ENCODE measurements around the gene KYAT1. TPM values are rescaled to one million over a fixed set of nuclear protein-coding genes. Genes with fewer than 3 reads are reported as not detected.

KYAT1 gene
- total and polyA plus RNA-seq, 4 donors: 4.5 to 11.4 (median 8.5) TPM

- H3K9me3 ChIP-seq (ENCODE audit: control insufficient read depth, low read length): no peaks in the 10 kb centered on the region
- no peak overlapping the region for H3K4me3 ChIP-seq (ENCODE audit: low read length in 2 of 2)
- DNase-seq (no peak), ATAC-seq (ENCODE audit: low FRiP score) (no peak)
- 72 to 75% methylated on average over 13 to 14 of the region's 14 CpGs for WGBS, 2 donors
- intact Hi-C loops (cut with DNase I): loop anchor here in 1 of 2 donors (5.0 kb wide), 1 partner anchor 37 kb away; the partner anchor contains the start of genes KYAT1 and LRRC8A
- no peaks in the 10 kb centered on the region for H3K27me3 ChIP-seq (ENCODE audit: control insufficient read depth in 1 of 2, insufficient read depth in 2 of 2, low read length in 1 of 2)
- peak overlapping the region; percentile 22 to 76 for H3K27ac ChIP-seq (ENCODE audit: low read depth in 1 of 2, low read length in 2 of 2)
- no peaks in the 10 kb centered on the region for H3K36me3 ChIP-seq (ENCODE audit: control insufficient read depth in 1 of 2, insufficient read depth in 2 of 2, low read length in 1 of 2)
- H3K4me1 ChIP-seq (ENCODE audit: control insufficient read depth in 1 of 2, insufficient read depth in 2 of 2, low read length in 2 of 2): no peaks in the 10 kb centered on the region
Measured at GRCh38 chr9:128919402-128920089, 37.8 kb upstream of the KYAT1 start.

- DNase-seq (no peak), ATAC-seq (ENCODE audit: low FRiP score) (no peak)
- no peaks in the 10 kb centered on the region for H3K27me3 ChIP-seq (ENCODE audit: control insufficient read depth in 1 of 2, insufficient read depth in 2 of 2, low read length in 1 of 2)
- no peaks in the 10 kb centered on the region for H3K4me1 ChIP-seq (ENCODE audit: control insufficient read depth in 1 of 2, insufficient read depth in 2 of 2, low read length in 2 of 2)
- H3K27ac ChIP-seq (ENCODE audit: low read depth in 1 of 2, low read length in 2 of 2): peak overlapping the region in 1 of 2 donors; percentile 76
- no peak overlapping the region for H3K4me3 ChIP-seq (ENCODE audit: low read length in 2 of 2)
- intact Hi-C loops (cut with DNase I): no loop called here
- H3K36me3 ChIP-seq (ENCODE audit: control insufficient read depth in 1 of 2, insufficient read depth in 2 of 2, low read length in 1 of 2): no peaks in the 10 kb centered on the region
- 68 to 71% methylated on average over 2 of the region's 2 CpGs for WGBS, 2 donors
- H3K9me3 ChIP-seq (ENCODE audit: control insufficient read depth, low read length): no peaks in the 10 kb centered on the region
Measured at GRCh38 chr9:128918921-128919320, 37.2 kb upstream of the KYAT1 start.

GRCh38 chr9:128917151-128917849, 35.5 kb upstream of the KYAT1 start:
- peak; percentile 73 for ATAC-seq (ENCODE audit: low FRiP score)
- intact Hi-C loops (cut with DNase I): loop anchor here in 1 of 2 donors (2.0 kb wide), 1 partner anchor 34 kb away; the partner anchor contains the start of gene LRRC8A
- H3K4me1 ChIP-seq (ENCODE audit: control insufficient read depth in 1 of 2, insufficient read depth in 2 of 2, low read length in 2 of 2): peaks cover 0 to 7% of the 10 kb centered on the region in 2 donors
- H3K36me3 ChIP-seq (ENCODE audit: control insufficient read depth in 1 of 2, insufficient read depth in 2 of 2, low read length in 1 of 2): no peaks in the 10 kb centered on the region
- no peaks in the 10 kb centered on the region for H3K27me3 ChIP-seq (ENCODE audit: control insufficient read depth in 1 of 2, insufficient read depth in 2 of 2, low read length in 1 of 2)
- H3K27ac ChIP-seq (ENCODE audit: low read depth in 1 of 2, low read length in 2 of 2): peak overlapping the region; percentile 23 to 30
- H3K4me3 ChIP-seq (ENCODE audit: low read length in 2 of 2): no peak overlapping the region
- WGBS, 2 donors: 43 to 44% methylated on average over 26 of the region's 26 CpGs
- no peaks in the 10 kb centered on the region for H3K9me3 ChIP-seq (ENCODE audit: control insufficient read depth, low read length)
- DNase-seq: peak; percentile 89 to 93

- Histone ChIP-seq H3K4me1 (ENCODE audit: control insufficient read depth in 1 of 2, insufficient read depth in 2 of 2, low read length in 2 of 2) (peaks cover 0 to 7% of the 10 kb centered on the region in 2 donors), H3K36me3 (ENCODE audit: control insufficient read depth in 1 of 2, insufficient read depth in 2 of 2, low read length in 1 of 2) (no peaks in the 10 kb centered on the region), H3K27me3 (ENCODE audit: control insufficient read depth in 1 of 2, insufficient read depth in 2 of 2, low read length in 1 of 2) (no peaks in the 10 kb centered on the region), H3K9me3 (ENCODE audit: control insufficient read depth, low read length) (no peaks in the 10 kb centered on the region), H3K4me3 (ENCODE audit: low read length in 2 of 2) (no peak overlapping the region), H3K27ac (ENCODE audit: low read depth in 1 of 2, low read length in 2 of 2) (peak overlapping the region; percentile 23 to 96)
- DNase-seq: no peak
- intact Hi-C loops (cut with DNase I): loop anchor here in 1 of 2 donors (2.0 kb wide), 1 partner anchor 34 kb away; the partner anchor contains the start of gene LRRC8A
- 75% methylated on average over 11 of the region's 11 CpGs for WGBS, 2 donors
- ATAC-seq (ENCODE audit: low FRiP score): no peak
Measured at GRCh38 chr9:128916745-128917144, 35.0 kb upstream of the KYAT1 start.

GRCh38 chr9:128916204-128916603, 34.5 kb upstream of the KYAT1 start:
- H3K36me3 ChIP-seq (ENCODE audit: control insufficient read depth in 1 of 2, insufficient read depth in 2 of 2, low read length in 1 of 2): no peaks in the 10 kb centered on the region
- peaks cover 0 to 8% of the 10 kb centered on the region in 2 donors for H3K4me1 ChIP-seq (ENCODE audit: control insufficient read depth in 1 of 2, insufficient read depth in 2 of 2, low read length in 2 of 2)
- no peak overlapping the region for H3K4me3 ChIP-seq (ENCODE audit: low read length in 2 of 2)
- H3K27ac ChIP-seq (ENCODE audit: low read depth in 1 of 2, low read length in 2 of 2): peak overlapping the region; percentile 23 to 96
- no peaks in the 10 kb centered on the region for H3K27me3 ChIP-seq (ENCODE audit: control insufficient read depth in 1 of 2, insufficient read depth in 2 of 2, low read length in 1 of 2)
- ATAC-seq (ENCODE audit: low FRiP score): peak; percentile 23
- intact Hi-C loops (cut with DNase I): loop anchor here in 1 of 2 donors (2.0 kb wide), 1 partner anchor 33 kb away; the partner anchor contains the start of gene LRRC8A
- 25 to 39% methylated on average over 18 of the region's 18 CpGs for WGBS, 2 donors
- DNase-seq: peak in 1 of 2 donors; percentile 82
- no peaks in the 10 kb centered on the region for H3K9me3 ChIP-seq (ENCODE audit: control insufficient read depth, low read length)

GRCh38 chr9:128913995-128914772, 32.4 kb upstream of the KYAT1 start:
- H3K4me3 ChIP-seq (ENCODE audit: low read length in 2 of 2): no peak overlapping the region
- no peaks in the 10 kb centered on the region for H3K27me3 ChIP-seq (ENCODE audit: control insufficient read depth in 1 of 2, insufficient read depth in 2 of 2, low read length in 1 of 2)
- intact Hi-C loops (cut with DNase I): loop anchor here in 1 of 2 donors (5.0 kb wide), 1 partner anchor 37 kb away; no protein-coding TSS in a partner anchor
- H3K36me3 ChIP-seq (ENCODE audit: control insufficient read depth in 1 of 2, insufficient read depth in 2 of 2, low read length in 1 of 2): no peaks in the 10 kb centered on the region
- H3K9me3 ChIP-seq (ENCODE audit: control insufficient read depth, low read length): no peaks in the 10 kb centered on the region
- H3K27ac ChIP-seq (ENCODE audit: low read depth in 1 of 2, low read length in 2 of 2): peak overlapping the region; percentile 15 to 68
- no peak for DNase-seq
- no peak for ATAC-seq (ENCODE audit: low FRiP score)
- peaks cover 0 to 11% of the 10 kb centered on the region in 2 donors for H3K4me1 ChIP-seq (ENCODE audit: control insufficient read depth in 1 of 2, insufficient read depth in 2 of 2, low read length in 2 of 2)
- 66 to 68% methylated on average over 23 of the region's 23 CpGs for whole genome bisulfite sequencing, 2 donors

GRCh38 chr9:128913048-128913900, 31.5 kb upstream of the KYAT1 start:
- Histone ChIP-seq H3K27me3 (ENCODE audit: control insufficient read depth in 1 of 2, insufficient read depth in 2 of 2, low read length in 1 of 2) (no peaks in the 10 kb centered on the region), H3K9me3 (ENCODE audit: control insufficient read depth, low read length) (no peaks in the 10 kb centered on the region), H3K4me3 (ENCODE audit: low read length in 2 of 2) (no peak overlapping the region), H3K27ac (ENCODE audit: low read depth in 1 of 2, low read length in 2 of 2) (peak overlapping the region; percentile 36 to 68), H3K36me3 (ENCODE audit: control insufficient read depth in 1 of 2, insufficient read depth in 2 of 2, low read length in 1 of 2) (peaks cover 0 to 5% of the 10 kb centered on the region in 2 donors), H3K4me1 (ENCODE audit: control insufficient read depth in 1 of 2, insufficient read depth in 2 of 2, low read length in 2 of 2) (peaks cover 0 to 11% of the 10 kb centered on the region in 2 donors)
- intact Hi-C loops (cut with DNase I): loop anchor here in 1 of 2 donors (5.0 kb wide), 1 partner anchor 36 kb away; no protein-coding TSS in a partner anchor
- ATAC-seq (ENCODE audit: low FRiP score): no peak
- WGBS, 2 donors: 29 to 33% methylated on average over 15 of the region's 15 CpGs
- no peak for DNase-seq
